ENCODE results near the gene AVEN. TPM values are rescaled to one million over a fixed set of nuclear protein-coding genes. Genes with fewer than 3 reads are reported as not detected.

The AVEN gene
- total and polyA plus RNA-seq, 2 of the 8 experiments (the other 6 are each of a cell fraction or from before 2014, with no cell fraction given), result 5.5 to 17.0 TPM

- POLR2A ChIA-PET (ENCODE audit: partially characterized antibody), result no interaction called here
- no peak overlapping the region for H4K91ac ChIP-seq (replicated peaks; ENCODE audit: insufficient read length, low read length)
- TF ChIP-seq ATF2 (IDR thresholded peaks at IDR 0.05; ENCODE audit: low read length) (no peak), KDM1A (IDR thresholded peaks at IDR 0.05; ENCODE audit: borderline replicate concordance, low read length) (no peak), EGR1 (IDR thresholded peaks at IDR 0.05; ENCODE audit: borderline replicate concordance, low read depth, low read length) (no peak), JUN (IDR thresholded peaks at IDR 0.05; ENCODE audit: low read depth, low read length) (no peak), BRCA1 (IDR thresholded peaks at IDR 0.05; ENCODE audit: low read depth, low read length) (no peak), RFX5 (IDR thresholded peaks at IDR 0.05; ENCODE audit: borderline replicate concordance, low read depth, low read length) (no peak), POU5F1 (IDR thresholded peaks at IDR 0.05; ENCODE audit: low read depth, low read length) (no peak), CBX8 (IDR thresholded peaks at IDR 0.05; ENCODE audit: borderline replicate concordance, low read depth, low read length) (no peak)
These were observed 174.5 kb downstream of the AVEN start for GRCh38 chr15:33864360-33865075.

More at GRCh38 chr15:33864360-33865075, 174.5 kb downstream of the AVEN start:
- CTCF ChIA-PET (ENCODE audit: partially characterized antibody), result no interaction called here
- H3K79me2 ChIP-seq (ENCODE audit: control insufficient read depth in 1 of 2, insufficient read depth in 2 of 2, low read length in 2 of 2), result no peaks in the 10 kb centered on the region
- no peak overlapping the region for H2AK5ac ChIP-seq (ENCODE audit: low read depth, low read length)
- no peak overlapping the region for H2AFZ ChIP-seq (ENCODE audit: low read length)
- no peak overlapping the region for H4K5ac ChIP-seq (ENCODE audit: insufficient read length, low read depth, low read length)
- peaks cover 0 to 11% (median 3%) of the 10 kb centered on the region in 4 experiments; a peak in 3 of 7 replicates for H3K4me1 ChIP-seq (replicated peaks in 1 of 4; ENCODE audit: control insufficient read depth in 3 of 4, insufficient read depth in 4 of 4, low read length in 3 of 4)
- H3K23me2 ChIP-seq (ENCODE audit: low read depth, low read length), result no peaks in the 10 kb centered on the region
- H3K27ac ChIP-seq (ENCODE audit: low read depth, low read length), result no peak overlapping the region
- H3K23ac ChIP-seq (ENCODE audit: insufficient read length), result no peak overlapping the region
- H3K4ac ChIP-seq (replicated peaks; ENCODE audit: insufficient read length, low read depth, low read length), result no peak overlapping the region
- no peak overlapping the region for H2BK120ac ChIP-seq (replicated peaks; ENCODE audit: low read depth, low read length)
- no peak overlapping the region for H3K4me3 ChIP-seq (ENCODE audit: extremely low read depth in 1 of 4, insufficient read depth in 2 of 4, low read depth in 3 of 4, low read length in 4 of 4)
- no peak overlapping the region for H2BK12ac ChIP-seq (ENCODE audit: low read depth, low read length)
- H3K4me2 ChIP-seq (ENCODE audit: insufficient read depth in 1 of 2, low read depth in 2 of 2, low read length in 2 of 2), result no peak overlapping the region
- H3K27me3 ChIP-seq (replicated peaks in 1 of 4; ENCODE audit: control insufficient read depth in 3 of 4, extremely low read depth in 1 of 4, insufficient read depth in 3 of 4, low read length in 3 of 4), result no peaks in the 10 kb centered on the region
- H3K79me1 ChIP-seq (ENCODE audit: low read depth, low read length), result no peaks in the 10 kb centered on the region
- no peak overlapping the region for H2BK15ac ChIP-seq (ENCODE audit: low read length)
- no peak overlapping the region for H3K14ac ChIP-seq (ENCODE audit: insufficient read length)
- no peak overlapping the region for H2BK5ac ChIP-seq (ENCODE audit: low read depth, low read length)
- no peak overlapping the region for H3K56ac ChIP-seq (replicated peaks; ENCODE audit: insufficient read length, low read depth, low read length)
- no peaks in the 10 kb centered on the region for H3K36me3 ChIP-seq (ENCODE audit: control insufficient read depth in 2 of 4, insufficient read depth in 4 of 4, low read length in 3 of 4)
- H3K9me3 ChIP-seq (ENCODE audit: insufficient read depth in 2 of 2, low read depth in 1 of 2, low read length in 1 of 2), result no peaks in the 10 kb centered on the region
- no peaks in the 10 kb centered on the region for H4K20me1 ChIP-seq (replicated peaks in 1 of 2; ENCODE audit: control insufficient read depth in 1 of 2, insufficient read depth in 2 of 2, low read length in 2 of 2)
- DNase-seq (ENCODE audit: low read depth in 1 of 2, low spot score in 2 of 2), result no peak
- H3K18ac ChIP-seq (ENCODE audit: extremely low read depth, low read length), result no peak overlapping the region
- H3K9ac ChIP-seq (replicated peaks in 1 of 4; ENCODE audit: extremely low read depth in 1 of 4, low read depth in 3 of 4, low read length in 3 of 4), result no peak overlapping the region
- no peak for FAIRE-seq
- 84% methylated on average over 5 of the region's 5 CpGs; no CpG with 5 or more reads in 1 of the 2 experiments for WGBS, 2 experiments (ENCODE audit: extremely low coverage in 1 of 2, insufficient coverage in 1 of 2, insufficient read length in 1 of 2, insufficient replicate concordance in 2 of 2, low coverage in 1 of 2, low lambda C conversion rate in 2 of 2, missing lambda C conversion rate in 1 of 2)
- no peak overlapping the region for H2BK20ac ChIP-seq (ENCODE audit: low read length)
- no peak overlapping the region for H4K8ac ChIP-seq (ENCODE audit: extremely low read depth, insufficient read depth, low read length)

All from H1 (cell line).